WI38 (cell line): Measurements from ENCODE around the gene GRB7.
"Not testable (repeated sequence)": the region's sequence is repeated elsewhere in the genome, so short reads cannot be mapped to it uniquely, and the experiment has no call there.

Experiments
- H3K4me3 ChIP-seq: 2 replicates; pipeline ENCODE4 v1.5.1; 2011; ENCODE audit warnings: low read depth, mild to moderate bottlenecking, control low read depth, low read length
- TF ChIP-seq, protein P1 (sequence below): IDR thresholded peaks from 2 replicates; pipeline ENCODE4 v1.5.1; 2012; ENCODE audit warnings: low read depth, mild to moderate bottlenecking, control low read depth, low read length

GRB7 gene

DNA sequence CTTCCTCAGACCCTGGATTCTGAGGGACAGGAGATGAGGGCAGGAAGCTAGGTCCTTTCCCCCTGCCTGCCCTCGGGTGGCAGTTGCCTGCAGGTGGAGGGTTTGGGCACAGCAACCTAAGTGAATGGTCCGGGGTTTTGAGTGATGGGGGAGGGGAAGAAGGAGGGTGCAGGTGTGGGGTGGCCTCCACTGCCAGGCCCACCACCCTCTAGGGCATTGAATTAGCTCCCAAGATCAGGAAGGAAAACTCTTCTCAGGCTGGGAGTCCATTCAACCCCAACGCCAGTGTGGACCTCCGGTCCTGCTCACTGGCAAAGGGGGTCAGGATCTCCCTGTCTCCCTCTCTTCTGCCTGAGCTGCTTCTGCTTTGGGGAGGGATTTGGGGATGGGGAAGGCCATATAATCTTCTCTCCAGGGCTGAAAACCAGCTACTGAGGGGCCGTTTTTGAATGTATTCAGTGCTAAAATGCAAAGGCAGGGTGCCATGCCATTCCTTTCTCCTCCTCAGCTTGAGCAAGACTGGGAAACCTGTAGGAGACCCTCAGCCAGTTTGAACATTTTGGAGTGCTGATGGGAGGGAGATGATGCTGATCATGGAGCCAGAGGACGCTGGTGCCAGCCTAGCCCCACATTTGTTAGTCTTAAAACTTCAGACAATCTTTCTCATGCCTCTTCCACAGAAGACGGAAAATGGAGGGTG lies 18.8 kb downstream of the GRB7 start:
- H3K4me3 ChIP-seq: no peak overlapping the region
- TF ChIP-seq, protein P1, sequence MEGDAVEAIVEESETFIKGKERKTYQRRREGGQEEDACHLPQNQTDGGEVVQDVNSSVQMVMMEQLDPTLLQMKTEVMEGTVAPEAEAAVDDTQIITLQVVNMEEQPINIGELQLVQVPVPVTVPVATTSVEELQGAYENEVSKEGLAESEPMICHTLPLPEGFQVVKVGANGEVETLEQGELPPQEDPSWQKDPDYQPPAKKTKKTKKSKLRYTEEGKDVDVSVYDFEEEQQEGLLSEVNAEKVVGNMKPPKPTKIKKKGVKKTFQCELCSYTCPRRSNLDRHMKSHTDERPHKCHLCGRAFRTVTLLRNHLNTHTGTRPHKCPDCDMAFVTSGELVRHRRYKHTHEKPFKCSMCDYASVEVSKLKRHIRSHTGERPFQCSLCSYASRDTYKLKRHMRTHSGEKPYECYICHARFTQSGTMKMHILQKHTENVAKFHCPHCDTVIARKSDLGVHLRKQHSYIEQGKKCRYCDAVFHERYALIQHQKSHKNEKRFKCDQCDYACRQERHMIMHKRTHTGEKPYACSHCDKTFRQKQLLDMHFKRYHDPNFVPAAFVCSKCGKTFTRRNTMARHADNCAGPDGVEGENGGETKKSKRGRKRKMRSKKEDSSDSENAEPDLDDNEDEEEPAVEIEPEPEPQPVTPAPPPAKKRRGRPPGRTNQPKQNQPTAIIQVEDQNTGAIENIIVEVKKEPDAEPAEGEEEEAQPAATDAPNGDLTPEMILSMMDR: no peak

DNA sequence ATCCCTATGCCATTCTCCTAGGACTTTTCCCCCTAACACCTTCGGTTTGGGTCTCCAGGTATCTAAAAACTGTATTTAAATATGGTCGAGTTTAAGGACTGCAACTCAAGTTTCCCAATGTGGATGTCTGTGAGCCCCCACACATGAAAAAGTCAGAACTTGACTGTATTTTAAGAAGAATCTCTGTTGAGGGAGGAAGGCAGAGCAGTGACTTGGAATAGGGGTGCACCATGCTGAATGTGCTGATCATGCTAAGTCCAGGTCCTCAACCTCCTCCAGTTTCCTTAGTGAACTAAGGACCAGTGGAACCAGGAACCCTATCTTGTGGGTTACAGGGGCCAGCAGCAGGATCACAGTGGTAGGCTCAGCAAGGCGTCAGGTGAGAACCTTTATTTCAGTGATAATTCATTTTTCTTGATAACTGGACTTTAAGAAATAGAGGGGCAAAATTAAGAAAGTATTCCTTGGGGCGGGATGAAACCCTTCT lies 19.5 kb downstream of the GRB7 start:
- TF ChIP-seq, protein P1: no peak
- H3K4me3 ChIP-seq: no peak overlapping the region

DNA sequence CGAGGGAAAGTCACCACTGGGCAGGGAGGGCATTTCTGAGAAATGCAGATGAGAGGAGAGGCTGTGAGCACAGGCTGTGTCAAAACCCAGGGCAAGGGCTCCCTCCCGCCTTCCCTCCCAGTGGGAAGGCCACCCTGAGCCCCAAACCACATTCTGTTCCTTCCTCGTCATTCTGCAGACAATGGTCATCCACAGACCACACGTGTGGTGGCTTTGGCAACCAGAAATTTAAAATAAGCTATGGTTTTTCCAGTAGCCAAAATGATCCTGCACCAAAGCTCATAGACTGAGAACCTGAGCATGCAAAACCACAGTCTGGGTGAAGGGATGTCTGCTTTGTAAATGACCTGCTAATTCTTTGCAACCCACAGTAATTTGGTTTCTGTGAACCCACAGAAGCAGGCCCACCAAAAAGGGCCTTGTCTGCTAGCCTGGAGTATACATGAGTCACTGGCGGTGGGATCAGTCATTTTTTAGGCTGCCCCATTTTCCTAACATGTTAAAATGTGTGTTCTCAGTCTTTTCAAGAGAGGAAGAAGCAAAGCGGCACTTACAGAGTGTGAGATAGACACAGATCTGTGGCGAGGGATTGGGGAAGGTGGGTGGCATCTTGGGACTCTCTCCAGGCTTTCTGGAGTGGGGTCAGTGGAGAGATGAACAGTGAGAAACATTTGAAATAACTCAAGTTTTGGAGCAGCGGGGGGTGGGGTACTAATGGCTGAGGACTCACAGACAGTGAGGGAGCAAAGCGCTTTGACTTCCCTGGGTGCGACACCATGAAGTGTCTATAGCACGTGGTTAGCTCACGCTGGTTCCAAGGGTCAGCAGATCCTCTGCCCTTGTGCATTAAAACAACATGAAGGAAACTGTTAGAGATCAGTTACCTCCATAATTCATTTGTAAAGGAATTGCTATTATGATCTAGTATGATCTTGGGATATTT lies 20.5 kb downstream of the GRB7 start:
- TF ChIP-seq, protein P1: no peak
- no peak overlapping the region for H3K4me3 ChIP-seq

DNA sequence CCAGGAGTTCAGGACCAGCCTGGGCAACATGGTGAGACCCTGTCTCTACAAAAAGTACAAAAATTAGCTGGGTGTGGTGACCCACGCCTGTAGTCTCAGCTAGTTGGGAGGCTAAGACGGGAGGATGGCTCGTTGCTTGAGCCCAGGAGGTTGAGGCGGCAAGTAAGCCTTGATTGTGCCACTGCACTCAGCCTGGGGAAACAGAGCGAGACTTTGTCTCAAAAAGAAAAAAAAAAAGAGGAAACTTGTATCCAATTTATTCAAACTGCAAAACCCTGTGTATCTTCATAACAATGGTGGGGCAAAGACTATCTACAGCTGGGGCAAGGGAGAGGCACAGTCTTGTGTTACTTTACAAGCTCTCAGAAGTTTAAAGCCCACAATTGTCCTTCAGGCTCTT lies 21.5 kb downstream of the GRB7 start:
- no peak overlapping the region for H3K4me3 ChIP-seq
- TF ChIP-seq, protein P1: no peak

DNA sequence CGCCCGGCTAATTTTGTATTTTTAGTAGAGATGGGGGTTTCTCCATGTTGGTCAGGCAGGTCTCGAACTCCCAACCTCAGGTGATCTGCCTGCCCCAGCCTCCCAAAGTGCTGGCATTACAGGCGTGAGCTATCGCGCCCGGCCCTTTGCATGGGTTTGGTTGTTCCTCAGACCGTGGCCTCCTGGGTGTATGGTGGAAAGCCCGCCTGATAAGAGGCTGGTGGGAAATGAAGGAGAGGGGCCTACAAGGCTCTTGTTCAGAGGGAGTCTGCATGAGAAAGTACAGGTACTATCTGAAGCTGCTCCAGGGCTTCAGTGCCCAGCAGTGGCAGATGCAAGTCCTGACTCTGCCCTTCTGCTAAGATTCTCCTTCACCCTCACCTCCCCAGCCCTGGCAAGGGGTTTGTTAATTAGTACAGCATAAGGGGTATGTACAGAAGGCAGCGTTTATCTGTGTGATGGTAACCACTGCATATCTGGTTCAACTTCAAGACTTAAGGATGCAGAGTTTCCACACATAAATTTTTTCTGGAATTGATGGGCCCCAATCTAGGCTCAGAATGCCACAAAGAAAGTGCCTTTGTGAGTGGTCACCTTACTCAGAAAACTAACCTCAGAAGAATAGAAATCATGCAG lies 24.2 kb downstream of the GRB7 start:
- no peak overlapping the region for H3K4me3 ChIP-seq
- TF ChIP-seq, protein P1: no peak

DNA sequence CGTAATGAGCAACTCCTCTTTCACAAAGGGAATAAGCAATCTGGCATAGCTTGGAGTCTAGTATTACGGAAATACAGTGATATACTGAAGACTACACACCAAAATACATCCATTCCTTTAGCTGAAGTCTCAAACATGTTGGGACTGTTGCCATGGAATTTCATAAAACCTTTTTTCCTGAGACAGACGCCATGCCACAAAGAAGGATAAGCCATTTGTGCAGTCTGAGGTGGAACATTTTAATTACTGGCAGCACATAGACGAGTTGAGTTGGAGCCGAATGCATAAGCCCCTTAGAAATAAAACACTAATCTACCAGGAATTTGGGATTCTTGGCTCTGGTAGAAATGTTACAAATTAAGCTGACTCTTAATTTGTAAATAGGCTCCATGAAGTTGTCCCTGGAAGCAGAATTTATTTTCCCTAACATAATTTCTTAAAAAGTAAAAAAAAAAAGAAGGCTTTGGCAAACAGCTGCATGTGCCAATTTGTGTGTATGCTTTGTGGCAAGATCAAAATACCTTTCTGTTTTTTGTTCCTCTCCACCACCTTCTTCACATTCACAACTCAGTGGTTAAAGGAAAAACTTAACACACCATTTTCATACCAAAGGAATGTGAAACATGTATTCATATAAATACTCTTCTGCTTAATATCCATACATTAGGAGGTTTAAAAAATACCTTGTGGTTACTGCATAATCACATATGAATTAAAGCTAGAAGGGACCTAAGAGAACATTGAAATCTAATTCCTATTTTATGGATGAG lies 25.5 kb downstream of the GRB7 start:
- TF ChIP-seq, protein P1: no peak
- no peak overlapping the region for H3K4me3 ChIP-seq

DNA sequence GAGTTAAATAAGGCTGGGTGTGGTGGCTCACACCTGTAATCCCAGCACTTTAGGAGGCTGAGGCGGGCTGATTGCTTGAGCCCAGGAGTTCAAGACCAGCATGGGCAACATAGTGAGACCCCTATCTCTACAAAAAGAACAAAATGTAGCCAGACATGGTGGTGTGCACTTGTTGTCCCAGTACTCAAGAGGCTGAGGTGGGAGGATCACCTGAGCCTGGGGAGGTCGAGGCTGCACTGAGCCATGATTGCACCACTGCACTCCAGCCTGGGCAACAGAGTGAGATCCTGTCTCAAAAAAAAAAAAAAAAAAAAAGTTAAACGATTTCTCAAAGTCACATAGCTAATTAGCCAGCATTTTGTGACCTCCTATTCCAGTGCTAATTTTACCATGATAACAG lies 26.4 kb downstream of the GRB7 start:
- H3K4me3 ChIP-seq: not testable (repeated sequence)
